K562 (cell line): ENCODE results near the gene STRADB. TPM values are rescaled to one million over a fixed set of nuclear protein-coding genes. Genes with fewer than 3 reads are reported as not detected.

ENCODE experiments used
- ARNT ChIP-seq, 2 experiments: fragments of 450-650 bp; IDR thresholded peaks; 2 replicates each; pipeline ENCODE4 v1.6.1; 2016; ENCODE audit warnings: mild to moderate bottlenecking in 1 of 2
- CHD4 ChIP-seq: fragments of 200-600 bp; sonication (generic); IDR thresholded peaks from 3 replicates; pipeline ENCODE4 v1.6.1; 2012; ENCODE audit warnings: low read depth, mild to moderate bottlenecking, mixed read lengths, low read length, inconsistent platforms; ENCODE audit not compliant: insufficient read depth, insufficient replicate concordance, poor library complexity, severe bottlenecking
- DACH1 ChIP-seq: fragments of 450-650 bp; IDR thresholded peaks from 2 replicates; pipeline ENCODE4 v1.6.1; 2018; ENCODE audit not compliant: partially characterized antibody
- E2F4 ChIP-seq: sonication (generic); formaldehyde crosslinking; IDR thresholded peaks from 2 replicates; pipeline ENCODE4 v1.8.0; 2022; ENCODE audit warnings: mild to moderate bottlenecking, low read depth, missing genetic modification reagents
- L3MBTL2 ChIP-seq: fragments of 450-650 bp; IDR thresholded peaks from 2 replicates; pipeline ENCODE4 v1.6.1; 2016; ENCODE audit warnings: mild to moderate bottlenecking, moderate library complexity
- MGA ChIP-seq: fragments of 450-650 bp; IDR thresholded peaks from 2 replicates; pipeline ENCODE4 v1.6.1; 2016; ENCODE audit warnings: mild to moderate bottlenecking, moderate library complexity
- NBN ChIP-seq: fragments of 450-650 bp; IDR thresholded peaks from 2 replicates; pipeline ENCODE4 v1.6.1; 2016; ENCODE audit warnings: low read depth, mild to moderate bottlenecking
- NFIX ChIP-seq: fragments of 250-450 bp; sonication (Bioruptor Pico); IDR thresholded peaks from 2 replicates; pipeline ENCODE4 v1.4.0; 2020; ENCODE audit warnings: low read depth, mild to moderate bottlenecking, moderate library complexity
- NR2F6 ChIP-seq: fragments of 450-650 bp; formaldehyde crosslinking; IDR thresholded peaks from 2 replicates; pipeline ENCODE4 v1.4.0; 2020; ENCODE audit warnings: mild to moderate bottlenecking
- STAT5B ChIP-seq: fragments of 250-450 bp; sonication (Bioruptor Pico); IDR thresholded peaks from 2 replicates; pipeline ENCODE4 v1.8.0; 2021; ENCODE audit warnings: mild to moderate bottlenecking, inconsistent platforms
- ZC3H4 ChIP-seq: sonication (generic); formaldehyde crosslinking; IDR thresholded peaks from 2 replicates; pipeline ENCODE4 v1.9.0; 2021; ENCODE audit warnings: missing genetic modification reagents, borderline replicate concordance
- ZNF165 ChIP-seq: fragments of 250-450 bp; sonication (Bioruptor Pico); IDR thresholded peaks from 2 replicates; pipeline ENCODE4 v1.4.0; 2020; ENCODE audit warnings: borderline replicate concordance
- ZNF263 ChIP-seq: sonication (generic); formaldehyde crosslinking; IDR thresholded peaks from 2 replicates; pipeline ENCODE4 v1.8.0; 2022; ENCODE audit warnings: mild to moderate bottlenecking, missing genetic modification reagents, borderline replicate concordance
- ZNF512 ChIP-seq: IDR thresholded peaks from 2 replicates; pipeline ENCODE4 v1.6.1; 2016; ENCODE audit warnings: missing genetic modification characterization, missing compliant biosample characterization
- polyA plus RNA-seq, 8 experiments: library from polyadenylated mRNA; depleted of rRNA in 4 of 8; stranded (reverse) in 5 of 8; unstranded in 3 of 8; fragments of >200 nt; fragmentation: Nextera tagmentation in 2 of 8; fragmentation: Illumina TruSeq in 1 of 8; extraction: Ambion mirVana in 2 of 8; extraction: Trizol in 1 of 8; gene quantifications; 2 replicates each; pipeline versions ENCODE4 v1.2.1 to v1.2.3, GENCODE V29; 2011 to 2014; ENCODE audit warnings: inconsistent platforms in 1 of 8, missing spikeins in 1 of 8
- total RNA-seq, 7 experiments: library from RNA; depleted of rRNA in 6 of 7; stranded (reverse); fragments of >200 nt in 6 of 7; fragmentation: Illumina TruSeq in 2 of 7; extraction: Trizol in 2 of 7; gene quantifications; 2 replicates each; pipeline versions ENCODE4 v1.2.1 to v1.2.3, GENCODE V29; 2011 to 2021; ENCODE audit warnings: low replicate concordance in 1 of 7

Gene STRADB
- total and polyA plus RNA-seq, 9 of the 15 experiments (the other 6 are each of a cell fraction or from before 2014, with no cell fraction given), result 6.9 to 30.6 (median 15.7) TPM

- TF ChIP-seq E2F4 (no peak), ZNF165 (no peak), NFIX (CRISPR knock-in tag) (no peak), CHD4 (no peak), MGA (peak; percentile 64), STAT5B (CRISPR knock-in tag) (no peak), L3MBTL2 (peak; percentile 23; the same call in 1 of the 2 replicates), ZC3H4 (CRISPR knock-in tag) (no peak), ZNF512 (tag) (no peak), DACH1 (peak; percentile 24), ARNT (IDR thresholded peaks at IDR 0.05) (no peak), ZNF263 (CRISPR knock-in tag) (no peak), NBN (no peak), NR2F6 (CRISPR knock-in tag) (no peak)
These were observed 18.7 kb upstream of the STRADB start (continued) for GRCh38 chr2:201432621-201433393.
